ENCODE measurements around the gene MINPP1.
"Not testable (repeated sequence)": the region's sequence is repeated elsewhere in the genome, so short reads cannot be mapped to it uniquely, and the experiment has no call there.

MINPP1 gene

DNA sequence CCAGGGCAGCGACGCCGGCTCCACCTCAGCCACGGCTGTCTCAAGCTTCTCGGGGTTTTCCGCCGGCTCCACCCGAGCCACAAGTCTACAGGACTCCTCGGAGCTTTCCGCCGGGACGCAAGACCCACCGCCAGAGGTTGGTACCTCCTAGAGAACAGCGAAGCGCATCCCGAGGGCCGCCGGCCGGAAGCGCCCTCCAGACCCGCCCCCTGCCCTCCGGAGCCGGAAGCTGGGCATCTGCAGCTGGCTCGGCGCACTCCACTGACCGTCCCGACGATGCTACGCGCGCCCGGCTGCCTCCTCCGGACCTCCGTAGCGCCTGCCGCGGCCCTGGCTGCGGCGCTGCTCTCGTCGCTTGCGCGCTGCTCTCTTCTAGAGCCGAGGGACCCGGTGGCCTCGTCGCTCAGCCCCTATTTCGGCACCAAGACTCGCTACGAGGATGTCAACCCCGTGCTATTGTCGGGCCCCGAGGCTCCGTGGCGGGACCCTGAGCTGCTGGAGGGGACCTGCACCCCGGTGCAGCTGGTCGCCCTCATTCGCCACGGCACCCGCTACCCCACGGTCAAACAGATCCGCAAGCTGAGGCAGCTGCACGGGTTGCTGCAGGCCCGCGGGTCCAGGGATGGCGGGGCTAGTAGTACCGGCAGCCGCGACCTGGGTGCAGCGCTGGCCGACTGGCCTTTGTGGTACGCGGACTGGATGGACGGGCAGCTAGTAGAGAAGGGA is at the start of gene MINPP1:
Gene MINPP1, plus strand, starts transcription at position 254 of the 726 bp plus-strand sequence. Its CDS starts 23 bp downstream, at position 277.
- peak in 55 of 56 donors; percentile 10 to 89 (median 72) for DNase-seq

DNA sequence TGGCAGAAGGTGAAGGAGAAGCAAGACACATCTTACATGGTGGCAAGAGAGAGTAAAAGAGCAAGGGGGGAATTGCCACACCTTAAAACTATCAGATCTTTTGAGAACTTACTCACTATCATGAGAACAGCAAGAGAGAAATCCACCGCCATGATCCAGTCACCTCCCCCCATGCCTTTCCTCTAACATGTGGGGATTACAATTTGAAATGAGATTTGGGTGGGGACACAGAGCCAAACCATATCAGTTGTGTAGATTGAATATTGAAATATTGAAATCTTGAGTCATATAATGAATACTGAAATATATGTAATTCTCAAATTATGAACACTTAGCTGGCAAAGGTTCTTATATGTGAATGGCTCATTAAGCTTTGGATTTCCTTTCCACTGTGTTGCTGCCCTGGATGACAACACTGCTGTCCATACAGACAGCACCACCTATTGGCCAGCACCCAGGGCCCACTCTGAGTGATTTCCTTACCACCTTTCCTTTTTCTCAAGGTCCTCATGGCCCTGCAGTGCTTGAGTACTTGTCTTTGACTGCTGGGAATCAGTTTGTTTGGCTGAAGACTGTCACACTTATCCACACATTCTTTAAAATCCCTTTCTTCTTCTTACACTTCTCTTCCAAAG is 48.0 kb upstream of the MINPP1 start:
- DNase-seq: not testable (repeated sequence)

- DNase-seq: not testable (repeated sequence)
Observed at GRCh38 chr10:87461751-87462150, 42.9 kb upstream of the MINPP1 start.

DNA sequence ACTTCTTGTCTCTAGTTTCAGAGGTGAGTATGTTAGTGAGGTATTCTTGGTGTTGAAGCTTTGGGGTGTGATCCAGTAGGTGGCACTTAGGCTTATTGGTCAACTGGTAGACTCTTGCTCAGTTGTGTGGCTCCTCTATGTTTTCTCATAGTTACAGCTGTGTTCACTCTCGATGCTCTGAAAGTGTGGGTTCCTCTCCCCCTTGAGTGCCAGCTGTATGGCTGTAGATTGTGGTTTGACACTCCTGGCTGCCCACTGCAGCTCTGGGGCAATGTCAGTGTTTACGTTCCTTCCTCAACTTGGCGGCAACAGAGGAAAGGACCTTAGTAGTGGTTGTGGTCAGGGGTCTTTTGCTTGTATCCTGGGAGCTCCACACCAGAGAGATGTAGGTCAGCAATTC is 37.8 kb upstream of the MINPP1 start:
- DNase-seq: not testable (repeated sequence)

- not testable (repeated sequence) for DNase-seq
Observed at GRCh38 chr10:87488733-87489132, 16.0 kb upstream of the MINPP1 start.

- not testable (repeated sequence) for DNase-seq
Observed at GRCh38 chr10:87490285-87490684, 14.4 kb upstream of the MINPP1 start.

DNA sequence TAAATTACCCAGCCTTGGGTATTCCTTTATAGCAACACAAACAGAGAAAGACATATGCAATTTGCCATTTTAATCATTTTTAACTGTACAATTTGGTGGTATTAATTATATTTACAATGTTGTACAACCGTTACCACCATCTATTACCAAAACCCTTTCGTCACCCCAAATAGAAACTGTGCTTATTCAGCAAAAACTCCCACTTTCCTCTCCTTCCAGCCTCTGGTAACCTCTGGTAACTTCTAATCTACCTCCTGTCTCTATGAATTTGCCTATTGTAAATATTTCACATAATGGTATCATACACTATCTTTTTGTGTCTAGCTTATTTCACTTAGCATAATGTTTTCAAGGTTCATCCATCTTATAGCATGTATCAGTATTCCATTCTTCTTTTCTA is 12.2 kb upstream of the MINPP1 start:
- DNase-seq: not testable (repeated sequence)

DNA sequence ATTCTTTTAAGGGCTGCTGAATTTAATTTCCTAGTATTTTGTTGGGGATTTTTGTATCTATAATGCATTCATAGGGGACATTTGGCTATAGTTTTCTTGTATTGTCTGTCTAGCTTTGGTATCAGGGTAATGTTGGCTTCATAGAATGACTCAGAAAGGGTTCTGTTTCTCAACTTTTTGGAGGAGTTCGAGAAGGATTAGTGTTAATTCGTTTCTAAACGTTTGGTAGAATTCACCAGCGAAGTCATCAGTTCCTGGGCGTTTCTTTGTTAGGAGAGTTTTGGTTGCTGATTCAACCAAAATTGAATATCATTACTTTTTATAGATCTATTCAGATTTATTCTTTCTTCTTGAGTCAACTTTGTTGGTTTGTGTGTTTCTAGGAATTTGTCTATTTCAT is 9.2 kb upstream of the MINPP1 start:
- not testable (repeated sequence) for DNase-seq

- not testable (repeated sequence) for DNase-seq
Observed at GRCh38 chr10:87497386-87497785, 7.3 kb upstream of the MINPP1 start.

DNA sequence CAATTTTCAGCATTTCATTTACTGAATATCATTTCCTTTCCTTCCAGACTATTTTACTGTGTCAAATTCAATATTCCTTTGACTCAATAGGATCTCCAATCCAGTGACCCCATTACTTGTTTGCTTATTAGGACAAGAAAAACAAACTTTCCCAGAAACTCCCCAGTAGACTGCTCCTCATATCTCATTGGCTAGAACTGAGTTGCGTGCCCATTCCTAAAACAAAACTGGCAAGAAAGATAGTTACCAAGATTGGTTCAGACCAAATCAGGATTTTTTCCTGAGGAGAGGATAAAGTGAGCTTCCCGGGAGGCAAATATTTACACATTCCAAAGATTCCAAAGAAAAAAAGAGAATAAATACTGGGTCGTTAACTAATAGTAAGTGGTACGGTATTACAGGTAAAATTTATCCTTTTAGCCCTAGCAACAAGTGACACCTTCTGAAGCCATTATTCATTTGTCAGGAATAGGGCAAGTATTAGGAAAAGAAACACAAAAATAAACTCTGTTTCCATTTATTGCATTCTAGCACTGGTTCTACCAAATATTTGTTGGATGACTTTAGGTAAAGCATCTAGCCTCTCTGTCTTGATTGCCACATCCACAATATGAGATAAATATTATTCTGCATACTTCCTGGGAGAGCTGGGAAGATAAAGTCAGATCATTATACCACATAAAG is 6.4 kb upstream of the MINPP1 start:
- DNase-seq: not testable (repeated sequence)

- DNase-seq: no peak
Observed at GRCh38 chr10:87500646-87501048, 4.0 kb upstream of the MINPP1 start.

DNA sequence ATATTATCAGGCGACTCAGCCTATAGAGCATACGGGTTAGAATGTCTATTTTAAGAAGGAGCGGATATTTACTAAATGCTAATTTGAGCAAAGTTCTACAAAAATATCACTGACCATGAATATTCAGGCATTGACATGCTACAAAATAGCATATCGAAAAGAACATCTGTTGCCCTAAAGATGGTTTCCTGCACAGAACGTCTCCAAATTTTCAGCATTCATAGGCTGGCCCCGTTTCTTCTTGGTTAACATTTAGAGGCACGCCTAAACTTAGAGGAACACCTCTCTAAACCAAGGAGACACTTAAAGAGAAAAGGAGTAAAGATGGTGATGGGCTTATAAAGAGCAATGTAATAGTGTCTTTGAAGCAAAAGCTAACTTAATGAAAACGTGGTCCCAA is 1.3 kb upstream of the MINPP1 start:
- DNase-seq: no peak

- no peak for DNase-seq
Observed at GRCh38 chr10:87503886-87504285, 807 bp upstream of the MINPP1 start.

DNA sequence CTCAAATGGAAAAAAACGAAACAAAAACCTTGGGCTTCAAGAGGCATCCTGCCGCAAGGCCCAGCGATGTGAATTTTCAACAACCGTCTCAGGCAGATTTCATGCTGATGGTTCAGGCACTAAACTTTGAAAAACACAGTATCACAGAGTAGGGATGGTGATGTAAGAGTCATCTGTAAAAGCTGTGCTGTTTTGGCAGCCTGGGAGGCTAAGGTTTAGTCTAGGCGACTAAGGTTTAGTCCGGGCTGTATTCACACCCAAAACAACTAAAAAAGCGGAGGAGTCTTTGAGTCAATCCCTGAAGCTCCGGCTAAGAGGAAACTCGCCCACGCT is 420 bp upstream of the MINPP1 start:
- DNase-seq: no peak

- peak in 43 of 56 donors; percentile 5 to 72 (median 43) for DNase-seq
Observed at GRCh38 chr10:87505366-87506111, 846 bp downstream of the MINPP1 start.

DNA sequence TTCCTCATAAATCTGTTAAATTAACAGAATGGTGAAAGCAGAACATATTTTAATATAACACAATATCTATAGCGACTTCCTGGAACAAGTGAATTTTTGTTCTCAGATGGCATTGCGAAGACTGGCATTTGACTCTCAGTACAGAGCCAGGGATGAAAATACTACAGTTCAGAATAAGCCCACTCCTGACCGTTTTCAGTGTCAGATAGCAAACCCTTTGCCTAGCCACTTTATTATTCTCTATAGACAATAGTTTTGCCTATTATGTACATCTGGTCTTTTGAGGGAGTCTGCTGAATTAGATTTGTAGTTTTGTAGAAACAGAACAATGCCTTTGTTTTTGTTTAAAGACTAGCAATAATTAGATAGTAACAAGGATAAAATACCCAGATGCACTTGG is 2.3 kb downstream of the MINPP1 start:
- no peak for DNase-seq

DNA sequence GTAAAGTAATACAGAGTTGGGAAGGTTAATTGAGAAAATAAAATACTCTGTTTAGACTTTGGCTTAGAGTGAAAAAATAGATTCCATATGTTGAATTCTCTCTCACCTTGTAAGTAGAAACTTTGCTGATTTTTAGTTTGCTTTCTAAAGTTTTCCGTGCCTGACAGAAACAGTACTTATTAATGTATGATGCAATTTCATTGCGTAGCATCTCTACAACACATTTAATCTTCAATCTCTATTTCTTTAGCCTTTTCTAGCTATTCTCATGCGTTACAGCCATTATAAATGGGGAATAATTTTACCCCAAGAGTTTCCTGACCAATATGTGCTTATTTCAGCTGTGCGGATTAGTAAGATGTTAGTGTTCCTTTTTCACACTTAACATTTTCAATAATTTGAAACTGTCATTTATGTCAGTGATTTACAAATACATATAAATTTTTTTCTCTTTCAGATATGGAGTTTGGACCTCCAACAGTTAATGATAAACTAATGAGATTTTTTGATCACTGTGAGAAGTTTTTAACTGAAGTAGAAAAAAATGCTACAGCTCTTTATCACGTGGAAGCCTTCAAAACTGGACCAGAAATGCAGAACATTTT is 3.3 kb downstream of the MINPP1 start:
- no peak for DNase-seq

- no peak for DNase-seq
Observed at GRCh38 chr10:87508837-87509236, 4.1 kb downstream of the MINPP1 start.

- DNase-seq: no peak
Observed at GRCh38 chr10:87510025-87510424, 5.3 kb downstream of the MINPP1 start.

GRCh38 chr10:87511526-87511925 is 6.8 kb downstream of the MINPP1 start:
- no peak for DNase-seq

DNA sequence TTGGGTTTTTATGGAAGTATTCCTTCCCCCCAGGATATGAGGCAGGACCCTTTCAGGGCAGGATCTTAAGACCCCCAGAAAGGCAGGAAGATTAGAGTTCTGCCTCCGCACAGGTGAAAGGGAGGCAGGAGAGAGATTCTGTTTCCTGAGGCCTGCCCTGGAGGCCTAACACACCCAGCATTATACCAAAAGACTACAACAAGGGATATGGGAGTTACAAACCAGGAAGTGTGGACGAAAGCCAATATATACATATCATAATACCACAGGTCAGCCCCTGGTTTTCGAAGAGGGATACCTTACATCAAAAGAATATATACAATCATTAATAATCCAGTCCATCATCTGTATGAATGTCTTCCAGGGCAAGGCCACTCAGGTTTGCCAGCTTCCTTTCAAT is 14.2 kb downstream of the MINPP1 start:
- no peak for DNase-seq
